NCI-H146 (cell line): ENCODE results near the gene UBE2K.
"Not testable (repeated sequence)": the region's sequence is repeated elsewhere in the genome, so short reads cannot be mapped to it uniquely, and the experiment has no call there.

Experiments used
- DNase-seq: peaks from one replicate; lab custom pipeline; 2025; lab: John Stamatoyannopoulos, UW

UBE2K gene

DNA sequence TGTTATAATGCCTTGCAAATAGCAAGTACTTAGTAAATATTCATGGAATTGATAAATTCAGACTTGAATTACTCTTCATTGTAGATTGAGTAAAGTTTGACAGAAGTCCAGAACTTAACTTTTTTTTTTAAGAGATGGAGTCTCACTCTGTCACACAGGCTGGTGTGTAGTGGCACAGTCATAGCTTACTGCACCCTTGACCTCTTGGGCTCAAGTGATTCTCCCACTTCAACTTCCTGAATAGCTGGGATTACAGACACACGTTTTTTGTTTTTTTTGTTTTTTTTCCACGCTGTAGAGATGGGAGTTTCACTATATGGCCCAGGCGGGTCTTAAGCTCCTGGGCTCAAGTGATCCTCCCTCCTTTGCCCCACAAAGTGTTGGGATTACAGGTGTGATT lies 32.1 kb downstream of the UBE2K start:
- no peak for DNase-seq

DNA sequence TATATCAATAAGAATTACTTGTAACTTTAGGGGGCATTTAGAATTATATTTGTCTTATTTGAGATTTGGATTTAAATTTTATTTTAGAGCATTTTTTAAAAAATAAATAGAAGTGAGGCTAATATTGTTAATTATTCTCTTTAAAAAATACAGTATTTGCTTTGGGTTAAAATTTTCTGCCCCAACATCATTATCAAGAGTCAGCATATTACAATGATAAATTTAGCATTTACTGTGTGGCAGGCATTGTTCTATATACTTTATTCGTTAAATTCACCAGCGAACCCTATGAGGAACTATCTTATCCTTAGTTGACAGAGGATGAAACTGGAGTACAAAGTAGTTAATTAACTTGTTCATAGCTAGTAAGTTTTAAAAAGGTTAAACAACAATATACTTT lies 34.0 kb downstream of the UBE2K start:
- no peak for DNase-seq

DNA sequence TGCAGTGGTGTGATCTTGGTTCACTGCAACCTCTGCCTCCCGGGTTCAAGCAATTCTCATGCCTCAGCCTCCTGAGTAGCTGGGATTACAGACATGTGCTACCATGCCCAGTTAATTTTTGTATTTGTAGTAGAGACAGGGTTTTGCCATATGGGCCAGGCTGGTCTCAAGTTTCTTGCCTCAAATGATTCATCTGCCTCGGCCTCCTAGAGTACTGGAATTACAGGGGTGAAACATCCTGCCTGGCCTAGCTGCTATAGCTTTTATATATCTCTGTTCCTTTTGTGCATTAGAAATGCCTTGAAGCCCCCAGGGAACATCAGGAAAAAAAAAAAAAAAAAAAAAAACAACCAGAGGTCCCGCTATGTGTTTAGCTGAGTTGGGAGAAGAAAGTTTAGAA lies 34.8 kb downstream of the UBE2K start:
- DNase-seq: no peak

DNA sequence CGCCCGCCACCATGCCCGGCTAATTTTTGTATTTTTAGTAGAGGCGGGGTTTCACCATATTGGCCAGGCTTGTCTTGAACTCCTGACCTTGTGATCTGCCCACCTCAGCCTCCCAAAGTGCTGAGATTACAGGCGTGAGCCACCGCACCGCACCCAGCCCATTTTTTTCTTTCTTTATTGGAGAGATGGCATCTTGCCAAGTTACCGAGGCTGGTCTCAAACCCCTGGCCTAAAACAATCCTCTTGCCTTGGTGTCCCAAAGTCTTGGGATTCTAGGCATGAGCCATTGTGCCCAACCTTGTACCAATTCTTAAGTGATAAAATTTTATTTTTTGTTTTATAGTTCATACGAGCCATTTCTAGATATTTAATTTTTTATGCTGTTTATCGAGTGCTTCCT lies 41.7 kb downstream of the UBE2K start:
- DNase-seq: not testable (repeated sequence)

DNA sequence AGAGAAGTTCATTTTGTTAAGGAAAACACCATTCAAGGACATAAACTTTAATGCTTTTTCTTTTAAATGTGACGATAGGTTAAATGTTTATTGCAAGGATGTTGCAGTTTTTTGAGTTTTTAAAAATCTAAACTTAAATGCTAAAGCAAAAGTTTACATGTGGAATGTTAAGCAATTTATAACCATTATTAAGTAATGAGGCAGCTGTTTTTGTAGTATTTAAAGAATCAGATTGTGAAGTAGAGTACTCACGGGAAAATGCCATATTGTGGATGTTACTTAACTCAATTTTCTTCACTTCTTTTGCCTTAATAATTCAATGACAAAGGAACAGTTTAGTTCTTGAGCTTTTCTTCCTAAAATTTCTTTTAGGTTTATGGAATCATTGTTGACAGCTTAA lies 43.5 kb downstream of the UBE2K start:
- no peak for DNase-seq

DNA sequence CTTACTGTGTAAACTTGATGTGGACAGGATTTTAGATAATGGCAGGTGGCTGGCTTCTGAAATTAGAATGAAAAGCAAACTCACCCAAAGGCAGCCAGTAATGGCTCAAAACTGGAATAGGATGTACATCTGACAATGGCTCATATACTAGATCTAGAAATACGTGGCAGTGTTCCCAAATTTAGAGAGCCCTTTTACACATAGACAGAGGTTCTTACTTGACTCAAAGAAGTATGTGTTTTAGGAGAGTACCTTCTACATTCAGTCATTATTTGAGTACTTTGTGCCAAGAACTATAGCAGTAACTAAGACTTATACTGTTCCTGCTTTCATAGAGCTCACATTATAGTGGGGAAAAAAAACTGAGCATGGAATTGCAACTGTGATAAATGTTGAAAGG lies 48.0 kb downstream of the UBE2K start:
- DNase-seq: no peak

DNA sequence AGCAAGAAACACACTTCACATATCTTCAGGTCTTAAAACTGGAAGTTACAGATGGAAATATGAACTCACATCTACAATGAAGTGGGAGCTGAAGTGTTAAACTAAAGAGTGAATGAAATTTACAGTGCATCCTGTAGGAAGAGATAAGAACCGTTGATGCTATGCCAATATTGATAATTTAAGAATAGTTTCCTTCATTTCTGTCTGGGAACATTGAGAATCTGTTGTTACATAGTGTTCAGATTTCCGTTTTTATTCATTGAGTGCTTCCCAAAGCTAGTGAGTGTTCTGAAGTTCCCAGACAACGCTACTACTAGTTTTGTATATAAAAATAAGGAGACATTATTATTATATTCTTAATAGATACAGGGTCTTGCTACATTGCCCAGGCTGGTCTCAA lies 52.3 kb downstream of the UBE2K start:
- no peak for DNase-seq

DNA sequence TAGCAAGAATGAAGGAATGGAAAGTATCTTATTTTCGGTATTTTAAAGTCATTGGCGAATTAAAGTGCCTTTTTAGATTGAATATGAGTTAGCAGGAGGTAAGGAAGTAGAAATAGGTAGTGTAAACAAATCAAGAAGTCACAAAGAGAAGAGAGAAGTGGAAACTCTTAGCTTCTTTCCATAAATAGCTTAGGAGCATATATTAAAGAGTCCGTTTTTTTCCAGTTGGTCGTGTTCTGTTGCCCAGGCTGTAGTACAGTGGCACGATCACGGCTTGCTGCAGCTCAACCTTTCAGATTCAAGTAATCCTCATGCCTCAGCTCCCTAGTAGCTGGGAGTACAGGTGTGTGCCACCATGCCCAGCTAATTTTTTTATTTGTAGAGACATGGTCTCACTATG lies 56.4 kb downstream of the UBE2K start:
- DNase-seq: no peak

DNA sequence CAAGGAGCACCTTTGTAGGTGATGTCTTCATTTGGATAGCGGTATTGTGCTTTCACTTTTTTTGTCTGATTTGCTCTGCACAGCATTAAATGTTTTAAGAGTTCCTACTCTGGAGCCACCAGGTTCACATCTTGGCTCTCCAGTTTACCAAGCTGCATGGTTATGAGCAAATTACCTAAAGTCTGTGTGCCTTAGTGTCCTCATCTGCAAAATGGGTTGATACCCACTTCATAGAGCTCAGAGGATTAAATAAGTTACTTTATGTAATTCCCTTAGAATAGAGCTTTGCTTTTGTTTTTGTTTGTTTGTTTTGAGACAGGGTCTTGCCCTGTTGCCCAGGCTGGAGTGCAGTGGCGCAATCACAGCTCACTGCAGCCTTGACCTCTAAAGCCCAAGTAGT lies 58.2 kb downstream of the UBE2K start:
- DNase-seq: no peak

DNA sequence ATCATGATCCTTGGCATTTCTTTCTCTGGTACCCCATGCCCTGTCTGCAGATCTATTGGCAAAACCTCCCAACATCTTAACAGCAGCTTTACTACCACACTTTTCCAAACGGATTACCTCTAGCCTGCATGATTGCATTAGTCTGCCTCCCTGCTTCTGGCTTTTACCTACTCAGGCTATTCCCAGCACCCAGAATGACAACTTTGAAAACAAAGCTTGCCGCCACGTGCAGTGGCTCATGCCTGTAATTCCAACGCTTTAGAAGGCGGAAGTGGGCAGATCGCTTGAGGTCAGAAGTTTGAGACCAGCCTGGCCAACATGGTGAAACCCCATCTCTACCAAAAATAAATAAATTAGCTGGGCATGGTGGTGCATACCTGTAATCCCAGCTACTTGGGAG lies 60.2 kb downstream of the UBE2K start:
- DNase-seq: no peak

DNA sequence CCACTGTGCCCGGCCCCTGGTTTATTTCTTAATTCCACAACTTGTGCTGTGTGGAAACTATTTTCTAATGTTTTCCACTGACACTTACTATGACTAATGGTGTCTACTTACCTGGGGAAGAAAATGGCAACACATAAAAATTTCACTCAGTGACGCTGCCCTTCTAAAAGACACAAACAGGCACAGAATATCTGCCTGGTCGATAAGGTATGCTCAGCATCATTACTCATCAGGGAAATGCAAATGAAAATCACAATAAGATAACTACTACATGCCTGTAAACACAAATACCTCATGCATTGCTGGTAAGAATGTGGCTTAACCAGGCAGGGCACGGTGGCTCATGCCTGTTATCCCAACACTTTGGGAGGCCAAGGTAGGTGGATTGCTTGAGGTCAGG lies 61.6 kb downstream of the UBE2K start:
- no peak for DNase-seq

DNA sequence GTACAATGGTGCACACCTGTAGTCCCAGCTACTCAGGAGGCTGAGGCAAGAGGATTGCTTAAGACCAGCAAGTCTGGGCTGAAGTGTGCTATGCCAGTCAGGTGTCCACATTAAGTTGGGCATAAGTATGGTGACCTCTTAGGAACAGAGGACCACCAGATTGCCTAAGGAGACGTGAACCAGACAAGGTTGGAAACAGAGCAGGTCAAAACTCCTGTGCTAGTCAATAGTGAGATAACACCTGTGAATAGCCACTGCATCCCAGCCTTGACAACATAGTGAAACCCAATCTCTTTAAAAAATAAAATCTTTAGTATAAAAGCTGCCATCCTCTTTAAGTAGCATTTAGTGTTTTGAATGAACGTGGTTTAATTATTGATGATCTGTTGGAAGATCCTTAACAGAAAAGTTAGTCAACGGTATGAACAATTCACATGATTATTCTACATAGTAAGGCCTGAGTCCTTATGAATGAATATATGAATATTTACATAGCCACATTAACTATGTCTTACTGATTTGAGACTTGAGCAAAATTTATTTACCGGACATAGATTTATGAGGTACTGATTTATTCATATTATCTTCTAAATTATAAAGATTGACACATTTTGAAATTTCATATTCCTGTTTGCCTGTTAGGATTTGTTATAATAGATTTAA lies 63.2 kb downstream of the UBE2K start:
- DNase-seq: no peak

DNA sequence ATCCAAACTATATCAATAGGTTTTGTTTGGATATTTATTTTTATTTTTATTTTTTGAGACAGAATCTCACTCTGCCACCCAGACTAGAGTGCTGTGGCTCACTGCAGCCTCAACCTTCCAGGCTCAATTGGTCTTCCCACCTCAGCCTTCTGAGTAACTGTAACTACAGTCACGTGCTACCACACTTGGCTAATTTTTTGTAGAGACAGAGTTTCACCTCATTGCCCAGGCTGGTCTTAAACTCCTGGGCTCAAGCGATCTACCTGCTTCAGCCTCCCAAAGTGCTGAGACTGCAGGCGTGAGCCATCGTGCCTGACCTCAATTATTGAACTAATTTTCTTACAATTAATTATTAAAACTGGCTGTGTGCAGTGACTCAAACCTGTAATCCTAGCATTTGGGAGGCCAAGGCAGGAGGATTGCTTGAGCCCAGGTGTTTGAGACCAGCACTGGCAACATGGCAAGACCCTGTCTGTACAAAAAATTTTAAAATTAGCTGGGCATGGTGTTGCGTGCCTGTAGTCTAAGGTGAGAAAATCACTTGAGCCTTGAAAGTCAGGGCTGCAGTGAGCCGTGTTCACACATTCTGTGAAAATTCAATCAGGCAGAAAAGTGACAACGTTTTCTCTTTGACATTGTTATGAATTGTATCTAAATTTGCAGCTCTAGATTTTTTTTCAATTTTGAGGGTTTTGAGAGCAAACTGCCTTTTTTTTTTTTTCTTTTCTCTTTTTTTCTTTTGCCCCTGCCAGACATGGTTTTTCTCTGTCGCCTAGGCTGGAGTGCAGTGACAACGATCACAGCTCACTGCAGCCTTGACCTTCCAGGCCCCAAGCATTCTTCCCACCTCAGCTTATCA lies 66.0 kb downstream of the UBE2K start:
- DNase-seq: no peak

DNA sequence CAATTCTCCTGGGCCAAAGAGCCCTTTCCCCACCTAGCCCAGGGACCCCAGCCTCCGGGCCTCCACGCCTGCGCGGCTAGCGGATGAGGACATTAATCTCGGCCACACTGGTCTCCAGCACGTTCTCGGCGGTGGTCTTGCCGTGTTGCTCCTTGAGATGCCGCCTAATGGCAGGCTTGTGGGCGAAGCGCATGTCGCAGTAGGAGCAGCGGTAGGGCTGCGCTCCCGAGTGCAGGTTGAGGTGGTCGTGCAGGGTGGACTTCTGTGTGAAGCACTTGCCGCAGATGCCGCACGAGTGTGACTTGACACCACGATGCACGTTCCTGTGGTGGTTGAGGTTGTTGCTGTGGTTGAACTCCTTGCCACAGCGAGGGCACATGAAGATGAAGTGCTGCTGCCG lies 72.1 kb downstream of the UBE2K start:
- no peak for DNase-seq

DNA sequence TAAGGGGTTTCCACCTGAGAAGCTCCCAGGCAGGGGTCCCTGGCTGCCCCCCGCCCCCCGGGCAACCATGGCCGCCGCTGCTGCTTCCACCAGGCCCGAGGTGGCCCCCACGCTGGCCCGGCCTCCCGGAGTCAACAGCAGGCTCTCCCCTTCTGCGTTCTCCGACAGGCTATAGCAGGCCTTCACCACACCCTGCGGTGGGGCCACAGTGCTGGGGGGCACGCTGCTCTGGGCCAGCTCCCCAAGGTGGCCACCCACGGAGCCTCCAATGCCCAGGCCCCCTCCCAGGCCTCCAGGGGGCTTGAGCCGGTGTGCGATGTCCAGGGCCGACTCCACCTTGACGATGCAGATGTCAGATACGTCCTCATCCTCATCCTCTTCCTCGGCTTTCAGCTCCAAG lies 72.5 kb downstream of the UBE2K start:
- DNase-seq: no peak

DNA sequence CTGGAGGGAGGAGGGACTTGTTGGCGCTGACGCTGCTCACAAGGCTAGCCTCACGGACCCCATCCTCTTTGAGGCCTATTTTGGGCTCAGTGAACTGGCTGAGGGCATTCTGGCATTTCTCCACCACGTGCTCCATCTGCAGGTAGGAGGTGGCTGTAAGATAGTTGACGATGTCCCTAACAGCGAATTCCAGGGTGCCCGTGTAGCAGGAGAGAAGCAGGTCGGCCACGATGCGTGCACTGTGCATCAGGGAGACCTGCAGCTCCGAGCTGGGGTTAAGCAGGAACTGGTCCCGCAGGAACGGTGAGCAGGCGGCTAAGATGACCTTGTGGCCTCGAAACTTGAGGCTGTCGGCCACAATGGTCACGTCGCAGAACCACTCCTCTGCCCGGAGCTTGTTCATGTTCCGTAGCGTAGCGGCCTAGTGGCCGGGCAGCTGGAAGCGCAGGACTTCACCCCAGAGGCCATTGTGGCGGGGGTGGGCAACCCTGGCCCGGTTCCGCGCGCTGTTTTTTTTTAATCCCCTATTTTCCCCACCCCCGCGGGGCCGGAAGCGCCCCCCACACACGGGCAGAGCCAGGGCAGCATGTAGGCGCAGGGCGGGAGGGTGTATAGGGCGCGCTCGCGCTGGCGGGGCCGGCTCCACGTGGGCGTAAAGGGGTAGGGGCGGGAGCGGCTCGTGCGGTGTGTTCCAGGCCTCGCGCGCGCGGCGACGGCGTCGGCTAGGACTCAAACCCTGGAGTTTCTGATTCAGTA lies 73.2 kb downstream of the UBE2K start:
- no peak for DNase-seq

DNA sequence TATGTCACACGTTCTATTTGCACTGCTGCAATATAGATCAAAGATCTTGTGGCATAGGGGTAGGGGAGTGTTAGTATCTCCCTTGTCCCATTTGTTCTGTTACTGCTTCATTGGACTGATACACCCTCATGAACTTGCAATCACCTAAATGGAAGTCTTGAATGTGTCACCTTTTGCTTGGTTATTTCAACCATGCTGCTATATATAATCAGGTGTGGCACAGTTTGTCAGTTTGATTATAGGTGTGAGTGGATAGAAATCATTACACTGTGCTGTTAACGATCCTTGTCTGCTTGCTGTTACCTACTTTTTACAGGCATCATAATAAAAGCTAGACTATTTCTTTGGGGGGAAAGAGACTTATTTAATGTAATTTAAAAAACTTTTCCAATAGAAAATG lies 84.1 kb downstream of the UBE2K start:
- DNase-seq: not testable (repeated sequence)

DNA sequence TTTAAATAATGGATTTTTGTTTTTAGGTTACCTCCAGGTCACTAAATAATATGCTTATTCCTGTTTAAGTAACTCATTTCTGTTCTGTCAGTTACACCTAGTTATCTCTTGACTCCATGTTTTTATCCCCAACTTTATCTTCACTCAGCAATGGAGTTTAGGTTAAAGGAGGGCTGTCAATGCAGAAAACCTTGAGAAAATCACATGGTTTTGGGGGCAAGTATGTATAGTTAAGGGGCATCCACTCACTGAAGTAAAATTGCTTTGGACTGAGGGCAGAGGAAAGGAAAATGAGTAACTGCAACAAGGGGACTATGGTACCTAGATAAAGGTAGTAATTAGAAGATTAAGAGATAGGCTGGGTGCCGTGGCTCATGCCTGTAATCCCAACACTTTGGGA lies 87.1 kb downstream of the UBE2K start:
- no peak for DNase-seq

DNA sequence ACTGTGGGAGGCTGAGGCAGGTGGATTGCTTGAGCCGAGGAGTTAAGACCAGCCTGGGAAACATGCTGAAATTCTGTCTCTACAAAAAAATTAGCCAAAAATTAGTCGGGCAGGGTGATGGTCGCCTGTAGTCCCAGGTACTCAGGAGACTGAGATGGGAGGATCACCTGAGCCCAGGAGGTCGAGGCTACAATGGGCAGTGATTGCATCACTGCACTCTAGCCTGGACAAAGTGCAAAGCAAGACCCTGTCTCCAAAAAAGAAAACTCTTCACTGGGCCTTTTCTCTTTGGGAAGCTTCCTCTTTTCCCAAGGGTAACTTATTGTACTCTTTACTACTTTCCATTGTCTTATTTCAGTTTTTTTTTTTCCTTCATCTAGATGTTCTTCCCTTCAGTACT lies 88.9 kb downstream of the UBE2K start:
- no peak for DNase-seq

DNA sequence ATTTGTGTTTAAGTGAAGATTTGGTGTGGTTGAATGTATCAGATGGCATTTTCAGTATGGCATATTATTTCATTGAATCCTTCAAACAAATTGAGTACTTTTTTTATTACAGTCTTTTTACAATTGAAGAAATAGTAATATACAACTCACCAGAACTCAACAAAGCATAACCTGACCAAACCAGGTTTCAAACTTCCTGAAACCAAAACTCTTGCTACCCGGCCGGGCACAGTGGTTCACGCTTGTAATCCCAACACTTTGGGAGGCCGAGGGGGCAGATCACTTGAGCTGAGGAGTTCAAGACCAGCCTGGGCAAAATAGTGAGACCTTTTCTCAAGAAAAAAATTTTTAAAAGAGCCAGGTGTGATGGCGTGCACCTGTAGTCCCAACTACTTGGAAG lies 94.2 kb downstream of the UBE2K start:
- no peak for DNase-seq

DNA sequence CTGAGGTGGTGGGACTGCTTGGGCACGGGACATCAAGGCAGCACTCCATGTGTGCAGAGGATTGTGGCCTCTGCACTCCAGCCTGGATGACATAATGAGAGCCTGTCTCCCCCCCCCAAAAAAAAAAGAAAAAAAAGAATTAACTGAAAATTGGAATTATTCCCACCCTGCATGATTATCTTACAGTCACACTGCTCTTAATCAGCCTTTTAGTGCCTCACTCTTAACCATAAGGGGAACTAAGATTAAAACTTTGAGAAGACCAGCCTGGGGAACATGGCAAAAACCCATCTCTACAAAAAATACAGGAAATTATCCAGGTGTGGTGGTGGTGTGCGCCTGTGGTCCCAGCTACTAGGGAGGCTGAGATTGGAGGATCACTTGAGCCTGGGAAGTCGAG lies 94.6 kb downstream of the UBE2K start:
- DNase-seq: no peak

DNA sequence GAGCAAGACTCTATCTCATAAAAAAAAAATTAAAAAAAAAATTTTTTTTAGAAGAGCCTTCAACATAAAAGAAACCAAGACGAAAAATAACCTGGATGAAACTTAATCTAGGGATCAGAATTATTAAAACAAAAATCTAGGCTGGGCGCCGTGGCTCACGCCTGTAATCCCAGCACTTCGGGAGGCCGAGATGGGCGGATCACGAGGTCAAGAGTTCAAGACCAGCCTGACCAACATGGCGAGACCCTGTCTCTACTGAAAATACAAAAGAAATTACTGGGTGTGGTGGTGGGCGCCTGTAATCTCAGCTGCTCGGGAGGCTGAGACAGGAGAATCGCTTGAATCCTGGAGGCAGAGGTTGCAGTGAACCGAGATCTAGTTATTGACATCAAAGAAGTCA lies 95.0 kb downstream of the UBE2K start:
- DNase-seq: not testable (repeated sequence)

DNA sequence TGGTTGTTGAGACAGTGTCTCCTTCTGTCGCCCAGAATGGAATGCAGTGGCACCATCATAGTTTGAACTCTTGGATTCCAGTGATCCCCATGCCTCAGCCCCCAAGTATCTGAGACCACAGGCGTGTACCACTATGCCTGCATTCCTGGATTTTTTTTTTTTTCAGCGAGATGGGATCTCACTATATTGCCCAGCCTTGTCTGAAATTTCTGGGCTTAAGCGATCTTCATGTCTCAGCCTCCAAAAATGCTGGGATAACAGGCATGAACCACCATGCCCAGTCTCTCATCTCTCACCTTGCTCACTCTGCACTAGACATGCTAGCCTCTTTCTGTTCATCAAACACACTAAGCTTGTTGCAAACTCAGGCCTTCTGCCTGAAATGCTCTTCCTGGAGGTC lies 104.1 kb downstream of the UBE2K start:
- DNase-seq: no peak
